Mammary epithelial cell (primary cell): Measurements from ENCODE around the gene TRPC4AP.

Experiments
- CTCF ChIP-seq, 2 donors: IDR thresholded peaks in 1 of 2; conservative IDR thresholded peaks in 1 of 2; 2 replicates each; pipeline ENCODE4 v1.5.1; 2011 to 2012; ENCODE audit warnings: inconsistent platforms in 2 of 2, low read length in 2 of 2, mild to moderate bottlenecking in 2 of 2, control low read depth in 1 of 2, low read depth in 1 of 2; ENCODE audit not compliant: insufficient read depth in 1 of 2; ENCODE audit errors: extremely low read depth in 1 of 2
- EZH2 ChIP-seq: IDR thresholded peaks from 2 replicates; pipeline ENCODE4 v1.6.1; 2012; ENCODE audit warnings: low read length, inconsistent platforms, borderline replicate concordance

DNA sequence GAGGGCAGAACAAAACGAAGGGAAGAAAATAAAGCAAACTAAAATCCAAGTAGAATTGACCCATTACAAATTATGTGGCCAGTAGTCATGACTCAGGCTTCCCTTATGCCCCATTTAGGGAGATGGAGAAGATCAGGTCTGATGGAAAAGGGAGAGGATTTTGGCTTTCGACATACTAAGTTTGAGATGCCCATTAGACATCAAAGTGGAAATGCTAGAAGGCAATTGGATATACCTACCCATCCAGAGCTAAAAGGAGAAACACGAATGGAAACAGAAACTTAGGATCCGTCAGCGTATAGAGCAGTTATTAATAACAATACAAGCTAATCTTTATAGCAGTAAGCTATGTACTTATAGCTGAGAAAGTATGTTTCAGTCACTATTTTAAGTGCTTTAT lies 4.8 kb downstream of the TRPC4AP start:
- TF ChIP-seq CTCF (conservative IDR thresholded peaks at IDR 0.05 in 1 of 2, IDR thresholded peaks at IDR 0.05 in 1 of 2; ENCODE audit: extremely low read depth in 1 of 2, insufficient read depth in 1 of 2, low read depth in 1 of 2, low read length in 2 of 2) (no peak), EZH2 (no peak)
